ENCODE measurements around the gene DAZAP1.
A peak's percentile ranks its signal among the peaks of the same experiment; 100 is the strongest.

The DAZAP1 gene

DNA sequence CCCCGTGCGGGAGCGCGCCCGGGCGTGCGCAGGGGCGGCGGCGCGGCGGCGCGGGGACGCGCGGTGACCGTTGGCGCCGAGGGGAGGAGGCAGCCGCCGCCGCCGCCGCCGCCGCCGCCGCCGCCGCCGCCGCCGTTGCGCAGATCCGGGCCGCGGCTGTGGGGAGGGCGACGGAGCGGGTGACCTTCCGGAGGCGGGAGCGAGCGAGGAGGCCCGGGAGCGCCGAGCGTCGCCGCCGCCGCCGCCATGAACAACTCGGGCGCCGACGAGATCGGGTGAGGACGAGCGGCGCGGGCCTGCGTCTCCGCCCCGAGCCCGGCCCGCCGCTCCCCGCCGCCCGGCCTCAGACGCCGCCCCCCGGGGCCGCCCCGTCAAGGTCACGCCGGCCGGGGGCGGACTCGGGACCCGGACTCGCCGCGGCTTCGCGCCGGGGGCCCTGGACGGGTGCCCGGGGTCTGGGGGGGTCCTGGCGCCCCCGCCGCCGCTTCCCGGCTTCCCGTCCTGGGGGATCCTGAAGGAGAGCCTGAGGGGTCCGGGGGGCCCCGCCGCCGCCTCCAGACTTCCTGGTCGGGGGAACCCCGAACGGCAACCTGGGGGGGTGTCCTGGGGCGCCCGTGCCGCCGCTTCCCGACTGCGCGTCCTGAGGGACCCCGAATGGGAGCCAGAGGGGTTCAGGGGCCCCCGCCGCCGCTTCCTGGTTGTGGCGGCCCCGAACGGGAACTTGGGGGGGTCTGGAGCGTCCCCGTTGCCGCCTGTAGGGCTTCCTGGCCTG, at the start of gene DAZAP1:
Gene DAZAP1 (plus strand): TSS at position 59 of the 772 bp plus-strand sequence. CDS start 188 bp downstream, at position 247.
- H3K4me1 Mint-ChIP-seq: peaks cover 58% of the 10 kb centered on the region
- peak within 1 kb of the TSS; percentile 76 to 97 for H3K4me3 Mint-ChIP-seq
- peak in 1 of 2 donors; percentile 45 for DNase-seq
- ATAC-seq: no peak
- peaks cover 10% of the 10 kb centered on the region for H3K27me3 Mint-ChIP-seq
- H3K9me3 Mint-ChIP-seq: no peaks in the 10 kb centered on the region
- peak within 1 kb of the TSS; percentile 74 to 98 for H3K27ac Mint-ChIP-seq

GRCh38 chr19:1360126-1360817, 47.1 kb upstream of the DAZAP1 start:
- no peak overlapping the region for H3K4me3 Mint-ChIP-seq
- ATAC-seq (no peak), DNase-seq (no peak)
- peaks cover 54% of the 10 kb centered on the region for H3K4me1 Mint-ChIP-seq
- H3K9me3 Mint-ChIP-seq: no peaks in the 10 kb centered on the region
- no peaks in the 10 kb centered on the region for H3K27me3 Mint-ChIP-seq
- no peak overlapping the region for H3K27ac Mint-ChIP-seq

- peak overlapping the region; percentile 31 to 80 for H3K27ac Mint-ChIP-seq
- no peaks in the 10 kb centered on the region for H3K27me3 Mint-ChIP-seq
- H3K4me1 Mint-ChIP-seq: peaks cover 49% of the 10 kb centered on the region
- H3K4me3 Mint-ChIP-seq: no peak overlapping the region
- DNase-seq (no peak), ATAC-seq (no peak)
- no peaks in the 10 kb centered on the region for H3K9me3 Mint-ChIP-seq
These were observed 46.4 kb upstream of the DAZAP1 start for GRCh38 chr19:1360818-1361461.

DNA sequence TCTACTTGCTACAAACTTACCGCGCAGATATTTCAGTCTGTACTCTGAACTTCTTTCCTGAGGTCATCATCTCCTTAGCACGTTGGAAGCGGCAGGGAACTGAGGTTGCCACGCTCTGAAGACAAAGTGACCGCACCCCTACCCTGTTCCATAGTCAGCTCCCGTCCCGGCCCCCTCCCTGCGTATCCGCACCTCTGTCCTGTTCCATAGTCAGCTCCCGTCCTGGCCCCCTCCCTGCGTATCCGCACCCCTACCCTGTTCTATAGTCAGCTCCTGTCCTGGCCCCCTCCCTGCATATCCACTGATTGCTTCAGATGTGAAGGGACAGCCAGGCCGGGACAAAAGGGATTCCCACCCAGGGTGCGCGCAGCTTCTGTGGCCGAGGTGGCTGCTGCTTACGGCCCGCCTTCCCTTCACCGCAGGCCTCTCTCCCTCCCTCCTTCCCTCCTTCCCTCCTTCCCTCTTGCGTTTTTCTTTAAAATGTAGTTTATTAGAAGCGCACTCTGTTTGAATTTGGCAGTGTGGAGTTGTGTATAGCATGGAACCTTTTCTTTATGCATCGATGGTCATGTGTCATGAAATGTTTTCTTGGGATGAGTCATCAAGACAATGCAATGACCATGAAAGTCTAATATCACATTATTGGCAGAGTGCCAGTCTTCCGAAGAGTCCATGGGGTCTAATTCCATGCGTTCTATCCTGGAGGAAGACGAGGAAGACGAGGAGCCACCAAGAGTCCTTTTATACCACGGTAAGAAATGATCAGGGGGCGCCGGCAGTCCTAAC, 45.6 kb upstream of the DAZAP1 start:
- H3K9me3 Mint-ChIP-seq: no peaks in the 10 kb centered on the region
- ATAC-seq (no peak), DNase-seq (no peak)
- H3K4me3 Mint-ChIP-seq: no peak overlapping the region
- peak overlapping the region; percentile 79 to 80 for H3K27ac Mint-ChIP-seq
- H3K4me1 Mint-ChIP-seq: peaks cover 46% of the 10 kb centered on the region
- H3K27me3 Mint-ChIP-seq: no peaks in the 10 kb centered on the region

DNA sequence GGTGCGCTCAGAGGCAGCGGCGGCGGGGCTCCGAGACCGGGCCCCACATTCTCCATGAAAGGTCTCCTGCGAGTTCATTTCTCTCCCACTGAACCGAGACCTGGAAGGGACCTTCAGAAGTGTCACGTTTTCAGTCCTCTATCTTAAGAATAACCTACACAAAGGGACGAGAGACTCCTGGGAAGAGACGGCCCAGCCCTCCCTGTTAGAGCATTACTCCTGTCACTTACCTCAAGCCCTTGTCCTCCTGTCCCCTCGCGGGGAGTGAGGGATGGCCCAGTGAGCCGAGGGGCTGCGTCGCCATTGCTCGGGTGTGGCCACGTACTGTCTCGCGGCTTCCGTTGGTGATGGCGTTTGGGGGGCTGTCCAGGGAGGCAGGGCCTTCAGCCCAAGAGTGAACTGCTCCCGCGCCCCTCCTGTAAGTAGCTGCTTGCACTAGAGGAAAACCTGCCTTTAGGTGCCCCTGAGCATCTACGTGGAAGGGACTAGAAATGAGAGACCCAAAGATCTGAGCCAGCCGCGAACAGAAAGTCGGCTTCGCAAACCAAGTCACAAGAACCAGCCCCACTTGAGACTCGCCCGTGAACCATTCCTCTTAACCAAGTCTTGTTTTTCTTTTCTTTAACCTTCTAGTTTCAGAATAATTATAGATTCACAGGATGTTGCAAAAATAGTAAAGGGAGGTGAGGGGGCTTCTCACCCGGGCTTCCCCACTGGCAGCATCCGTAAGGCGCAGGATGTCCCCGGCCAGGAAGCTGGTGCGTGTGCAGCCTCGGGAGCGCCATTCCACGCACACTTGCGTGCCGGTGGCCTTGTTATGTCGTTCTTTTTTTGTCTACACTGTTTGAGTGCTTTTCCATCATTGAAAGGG, 44.8 kb upstream of the DAZAP1 start:
- ATAC-seq (no peak), DNase-seq (no peak)
- peak overlapping the region; percentile 78 to 93 for H3K4me3 Mint-ChIP-seq
- H3K4me1 Mint-ChIP-seq: peaks cover 46% of the 10 kb centered on the region
- H3K9me3 Mint-ChIP-seq: no peaks in the 10 kb centered on the region
- no peaks in the 10 kb centered on the region for H3K27me3 Mint-ChIP-seq
- H3K27ac Mint-ChIP-seq: peak overlapping the region; percentile 48 to 52

GRCh38 chr19:1363599-1363998, 43.8 kb upstream of the DAZAP1 start:
- Mint-ChIP-seq H3K4me3 (peak overlapping the region; percentile 78 to 93), H3K9me3 (no peaks in the 10 kb centered on the region), H3K27me3 (no peaks in the 10 kb centered on the region), H3K4me1 (peaks cover 46% of the 10 kb centered on the region), H3K27ac (peak overlapping the region; percentile 90 to 96)
- peak; percentile 79 for ATAC-seq
- DNase-seq: peak; percentile 23 to 28

GRCh38 chr19:1364070-1364704, 43.2 kb upstream of the DAZAP1 start:
- DNase-seq (peak; percentile 32 to 37), ATAC-seq (peak; percentile 83)
- H3K4me1 Mint-ChIP-seq: peaks cover 46% of the 10 kb centered on the region
- no peaks in the 10 kb centered on the region for H3K27me3 Mint-ChIP-seq
- H3K27ac Mint-ChIP-seq: peak overlapping the region; percentile 90 to 94
- H3K9me3 Mint-ChIP-seq: no peaks in the 10 kb centered on the region
- peak overlapping the region; percentile 78 to 93 for H3K4me3 Mint-ChIP-seq

- Mint-ChIP-seq H3K9me3 (no peaks in the 10 kb centered on the region), H3K27ac (peak overlapping the region in 1 of 2 donors; percentile 14), H3K27me3 (no peaks in the 10 kb centered on the region), H3K4me3 (peak overlapping the region in 1 of 2 donors; percentile 24), H3K4me1 (peaks cover 46% of the 10 kb centered on the region)
- DNase-seq (no peak), ATAC-seq (no peak)
These were observed 41.8 kb upstream of the DAZAP1 start for GRCh38 chr19:1365319-1366269.

DNA sequence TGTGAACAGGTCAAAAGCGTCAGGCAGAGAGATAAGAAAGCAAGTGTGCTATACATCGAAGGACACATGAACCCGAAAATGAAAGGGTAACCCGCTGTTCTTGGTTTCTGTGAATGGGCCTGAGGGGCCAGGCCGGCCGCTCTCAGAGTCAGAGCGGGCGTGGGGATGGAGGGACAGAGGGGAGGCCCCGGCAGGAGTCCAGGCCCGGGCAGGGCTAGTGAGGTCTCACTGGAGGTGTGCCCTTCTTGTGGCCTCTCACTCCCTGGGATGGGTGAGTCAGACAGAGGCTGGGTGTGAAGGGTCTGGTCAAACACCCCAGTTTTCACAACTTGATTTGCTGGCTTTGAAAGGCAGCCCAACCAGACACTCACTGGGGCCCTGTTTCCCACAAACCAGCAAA, 41.1 kb upstream of the DAZAP1 start:
- Mint-ChIP-seq H3K27ac (no peak overlapping the region), H3K4me3 (no peak overlapping the region), H3K9me3 (no peaks in the 10 kb centered on the region), H3K4me1 (peaks cover 42% of the 10 kb centered on the region), H3K27me3 (no peaks in the 10 kb centered on the region)
- DNase-seq: no peak
- no peak for ATAC-seq

DNA sequence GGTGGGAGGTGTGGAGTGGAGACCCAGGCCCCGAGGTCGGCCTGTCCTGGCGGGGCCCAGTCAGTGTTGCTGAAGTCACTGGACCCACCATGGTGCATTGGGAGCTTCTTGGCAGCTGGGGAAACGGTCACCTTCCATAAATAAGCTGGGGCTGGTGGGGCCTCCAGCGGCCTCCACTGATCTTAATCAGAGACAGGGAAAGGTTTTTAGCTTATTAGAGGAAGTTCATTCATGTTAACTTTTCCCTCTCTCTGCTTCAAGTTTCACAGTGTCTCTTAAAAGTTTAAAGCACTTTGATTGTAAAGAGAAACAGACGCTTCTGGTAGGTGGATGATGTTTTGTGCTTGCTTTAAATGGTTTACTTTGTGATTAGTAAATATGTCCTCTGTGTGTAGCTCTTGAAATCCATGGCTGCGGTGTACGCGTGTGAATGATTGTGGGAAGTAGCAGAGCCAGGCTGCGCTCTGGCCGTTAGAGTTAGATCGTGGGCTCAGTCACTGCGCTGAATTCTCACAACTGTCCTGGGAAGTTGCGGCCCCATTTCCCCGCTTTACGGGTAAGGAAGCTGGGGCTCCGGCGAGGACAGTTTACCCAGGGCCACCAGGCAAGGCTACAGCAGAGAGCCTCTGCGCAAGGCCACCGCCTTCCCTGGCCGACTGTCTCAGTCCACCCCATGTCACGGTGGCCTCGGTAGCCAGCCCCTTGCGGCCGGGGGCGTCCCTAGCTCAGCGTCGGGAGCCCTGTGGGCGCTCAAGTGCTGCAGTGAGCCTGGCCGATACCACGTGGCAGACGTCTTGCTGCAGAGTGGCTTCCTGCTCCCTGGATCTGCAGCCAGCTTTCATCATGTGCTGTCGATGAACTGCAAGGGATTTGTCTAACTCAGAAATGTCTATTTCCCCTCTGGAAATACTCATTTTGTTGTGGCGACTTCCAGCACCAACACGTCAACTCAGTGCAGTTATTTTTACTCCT, 40.2 kb upstream of the DAZAP1 start:
- peaks cover 33% of the 10 kb centered on the region for H3K4me1 Mint-ChIP-seq
- H3K9me3 Mint-ChIP-seq: no peaks in the 10 kb centered on the region
- H3K27ac Mint-ChIP-seq: peak overlapping the region in 1 of 2 donors; percentile 48
- no peak overlapping the region for H3K4me3 Mint-ChIP-seq
- no peaks in the 10 kb centered on the region for H3K27me3 Mint-ChIP-seq
- no peak for ATAC-seq
- no peak for DNase-seq

DNA sequence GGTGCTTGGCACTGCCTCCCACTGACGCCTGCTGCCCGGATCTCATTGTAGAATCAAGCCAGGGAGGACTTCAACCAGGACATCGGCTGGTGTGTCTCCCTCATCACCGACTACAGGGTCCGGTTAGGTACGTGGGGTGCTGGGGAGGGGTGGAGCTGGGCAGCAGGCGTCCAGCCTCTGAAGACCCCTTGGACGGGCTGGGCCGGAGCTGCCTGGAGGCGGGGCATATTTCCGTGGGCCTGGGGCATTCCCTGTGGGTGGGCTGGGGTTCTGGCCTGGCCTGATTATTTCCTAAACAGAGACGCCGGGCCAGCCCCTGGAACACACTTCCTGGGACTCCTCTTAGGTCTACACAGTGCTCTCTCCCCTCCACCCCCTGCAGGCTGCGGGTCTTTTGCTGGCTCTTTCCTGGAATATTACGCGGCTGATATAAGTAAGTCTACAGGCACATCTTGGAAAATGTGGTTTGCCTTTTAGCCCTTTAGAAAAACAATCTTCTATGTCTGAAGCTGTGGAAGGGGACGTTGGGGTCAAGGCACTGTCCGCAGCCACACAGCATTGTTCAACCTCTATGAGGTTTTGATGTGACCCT, 38.1 kb upstream of the DAZAP1 start:
- Mint-ChIP-seq H3K4me3 (no peak overlapping the region), H3K4me1 (peaks cover 12% of the 10 kb centered on the region), H3K27ac (no peak overlapping the region), H3K27me3 (no peaks in the 10 kb centered on the region), H3K9me3 (no peaks in the 10 kb centered on the region)
- no peak for DNase-seq
- ATAC-seq: no peak
